Activated CD4-positive, alpha-beta T cell treated with anti-CD3 and anti-CD28 coated beads for 4 hours (primary cell): Measurements from ENCODE around the gene ID3.

Experiments used
- DNase-seq, 2 donors: peaks; one replicate each; pipeline ENCODE4 v3.0.0-alpha.2; 2020

Gene ID3

GRCh38 chr1:23559136-23559984 lies at the start of gene ID3:
Gene ID3 (minus strand): TSS chr1:23559501. CDS start chr1:23559426, 75 bp downstream.
- peak; percentile 86 to 88 for DNase-seq

DNA sequence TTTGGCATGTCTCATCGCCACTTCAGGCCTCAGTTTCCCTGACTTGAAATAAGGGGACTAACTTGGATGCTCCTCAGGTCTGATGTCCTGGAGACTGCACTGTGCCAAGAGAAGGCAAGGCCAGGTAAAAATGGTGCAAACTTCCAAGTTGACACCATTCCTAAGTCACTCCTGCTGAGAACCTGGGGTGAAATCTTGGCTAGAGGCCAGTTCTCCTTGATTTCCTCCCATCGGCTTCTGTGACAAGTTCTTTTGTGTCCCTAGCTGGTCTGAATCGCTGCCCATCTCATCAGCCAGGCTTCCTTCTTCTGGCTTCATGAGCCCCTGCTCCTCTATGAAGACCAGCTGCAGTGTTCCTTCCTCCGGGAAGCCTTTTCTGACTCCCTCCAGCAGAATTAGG lies 48.6 kb upstream of the ID3 start:
- DNase-seq = no peak

GRCh38 chr1:23601968-23602876 lies 42.9 kb upstream of the ID3 start:
- no peak for DNase-seq

DNA sequence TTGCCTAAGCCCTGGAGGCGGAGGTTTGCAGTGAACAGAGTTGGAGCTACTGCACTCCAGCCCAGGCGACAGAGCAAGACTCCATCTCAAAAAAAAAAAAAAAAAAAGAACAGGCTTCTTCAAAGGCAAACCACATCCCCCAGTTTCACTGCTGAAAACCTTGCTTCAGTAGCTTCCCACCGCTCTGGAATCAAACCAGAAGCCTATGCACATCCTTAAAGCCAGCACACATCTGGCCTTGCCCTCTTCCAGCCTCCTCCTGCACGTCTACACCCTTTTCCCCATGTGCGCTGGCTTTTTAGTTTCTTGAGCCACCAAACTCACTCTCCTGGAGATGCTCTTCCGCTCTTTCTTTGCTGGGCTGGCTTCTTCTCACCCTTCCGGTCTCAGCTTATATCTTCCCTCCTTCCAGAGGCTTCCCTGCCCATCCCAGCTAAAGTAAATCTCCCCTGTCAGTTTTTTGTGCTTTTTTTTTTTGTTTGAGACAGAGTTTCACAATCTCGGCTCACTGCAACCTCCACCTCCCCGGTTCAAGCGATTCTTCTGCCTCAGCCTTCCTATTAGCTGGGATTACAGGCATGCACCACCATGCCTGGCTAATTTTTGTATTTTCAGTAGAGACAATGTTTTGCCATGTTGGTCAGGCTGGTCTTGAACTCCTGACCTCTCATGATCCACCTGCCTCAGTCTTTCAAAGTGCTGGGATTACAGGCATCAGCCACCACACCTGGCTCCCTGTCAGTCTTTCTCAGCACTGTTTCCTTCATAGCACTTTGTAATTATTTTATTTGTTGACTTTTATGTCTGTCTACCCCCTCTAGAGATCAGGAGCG lies 42.0 kb upstream of the ID3 start:
- no peak for DNase-seq

GRCh38 chr1:23600283-23600682 lies 41.0 kb upstream of the ID3 start:
- DNase-seq = no peak

DNA sequence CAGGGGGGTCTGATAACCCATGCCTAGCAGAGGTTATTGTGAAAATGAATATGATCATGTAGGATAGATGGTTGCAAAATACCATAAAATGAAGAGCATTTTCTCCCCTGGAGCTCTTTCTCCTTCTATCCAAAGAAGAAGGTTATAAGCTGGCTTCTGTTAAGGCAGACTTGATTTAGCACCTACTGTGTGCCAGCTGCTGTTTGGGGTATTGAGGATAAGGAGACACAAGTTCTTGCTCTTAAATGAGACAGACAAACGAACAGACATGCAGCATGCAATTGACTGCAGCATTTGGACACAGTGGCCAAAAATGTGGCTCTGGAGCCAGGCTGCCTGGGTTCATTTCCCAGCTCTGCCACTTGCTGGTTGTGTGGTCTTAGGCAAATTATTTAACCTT lies 39.8 kb upstream of the ID3 start:
- no peak for DNase-seq

DNA sequence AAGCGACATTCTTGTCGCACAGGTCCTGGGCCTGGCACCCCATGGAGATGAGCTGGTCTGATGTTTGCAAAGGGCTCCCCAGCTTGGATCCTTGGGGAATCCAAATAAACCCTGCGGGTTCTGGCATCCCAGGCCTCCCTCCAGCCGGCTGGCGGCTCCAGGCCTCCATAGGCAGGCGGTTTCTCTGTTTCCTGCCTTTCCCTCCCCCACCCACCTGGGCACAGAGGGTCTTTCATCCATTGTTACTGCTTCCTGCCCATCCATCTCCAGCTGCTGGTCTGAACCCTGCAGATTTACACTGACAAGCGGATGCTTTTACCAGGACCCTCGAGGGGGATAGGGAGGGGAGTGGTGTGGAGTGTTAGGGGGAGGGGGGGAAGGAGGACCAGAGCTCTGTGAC lies 39.1 kb upstream of the ID3 start:
- DNase-seq = no peak

DNA sequence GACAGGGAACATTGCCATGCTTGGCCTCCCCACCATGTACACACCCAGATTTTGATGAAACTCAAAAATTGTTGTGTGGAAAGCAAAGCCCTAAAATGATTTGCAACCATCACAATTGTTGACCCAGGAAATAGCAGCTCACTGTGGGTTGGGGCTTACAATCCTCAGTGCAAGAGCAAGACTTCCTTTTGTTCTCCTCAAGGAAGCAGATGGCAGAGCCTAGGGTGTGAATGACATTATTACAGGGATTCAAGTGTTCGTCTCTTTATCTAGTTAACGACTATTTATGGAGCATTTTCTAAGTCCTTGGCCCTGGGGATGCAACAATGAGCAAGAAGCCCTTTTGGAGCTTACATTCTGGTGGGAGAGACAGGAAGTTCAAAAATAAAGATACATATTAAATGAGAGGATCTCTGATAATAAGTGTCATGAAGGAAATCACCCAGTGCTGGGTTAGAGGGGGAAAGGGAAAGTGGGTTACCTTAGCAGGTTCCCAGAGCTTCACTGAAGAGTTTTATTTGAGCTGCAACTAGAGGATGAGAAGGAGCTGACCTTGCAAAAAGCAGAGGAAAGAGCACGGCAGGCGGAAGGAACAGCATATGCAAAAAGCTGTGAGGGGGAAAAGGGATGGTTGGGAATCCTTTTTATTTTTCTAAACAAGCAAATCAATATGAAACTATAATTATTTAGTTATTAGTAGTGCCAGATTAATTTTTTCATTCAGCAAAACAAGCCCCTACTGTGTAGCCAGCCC lies 38.5 kb upstream of the ID3 start:
- no peak for DNase-seq

GRCh38 chr1:23596382-23597358 lies 37.4 kb upstream of the ID3 start:
- no peak for DNase-seq

- DNase-seq = no peak
Observed at GRCh38 chr1:23594927-23595353, 35.6 kb upstream of the ID3 start.

GRCh38 chr1:23594149-23594907 lies 35.0 kb upstream of the ID3 start:
- no peak for DNase-seq

DNA sequence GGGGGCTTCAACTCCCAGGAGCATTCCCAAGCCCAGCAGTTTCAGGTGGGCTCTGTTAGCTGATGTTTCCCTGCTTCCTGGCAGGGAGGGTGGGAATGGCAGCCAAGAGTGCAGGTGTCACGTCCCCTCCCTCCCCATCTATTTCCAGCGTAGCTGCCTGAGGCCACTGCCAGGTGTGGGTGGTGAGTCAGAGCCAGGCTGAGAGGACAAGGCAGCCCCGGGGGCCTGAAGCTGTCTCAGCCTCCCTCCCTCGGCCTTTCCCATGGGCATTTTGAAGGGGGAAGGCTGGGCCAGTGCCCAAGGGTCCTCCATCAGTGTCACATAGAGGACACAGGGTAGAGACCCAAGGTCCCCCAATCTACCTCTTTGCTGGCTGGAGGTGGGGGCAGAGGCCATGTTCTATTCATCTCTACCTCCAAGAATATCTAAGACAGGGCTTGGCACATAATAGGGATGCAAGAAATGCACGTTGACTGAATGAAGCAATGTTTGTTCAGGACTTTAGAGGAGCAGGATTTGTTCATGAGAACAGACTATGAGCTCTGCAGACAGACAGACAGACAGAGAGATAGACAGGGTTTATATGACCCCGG lies 34.4 kb upstream of the ID3 start:
- DNase-seq = no peak

DNA sequence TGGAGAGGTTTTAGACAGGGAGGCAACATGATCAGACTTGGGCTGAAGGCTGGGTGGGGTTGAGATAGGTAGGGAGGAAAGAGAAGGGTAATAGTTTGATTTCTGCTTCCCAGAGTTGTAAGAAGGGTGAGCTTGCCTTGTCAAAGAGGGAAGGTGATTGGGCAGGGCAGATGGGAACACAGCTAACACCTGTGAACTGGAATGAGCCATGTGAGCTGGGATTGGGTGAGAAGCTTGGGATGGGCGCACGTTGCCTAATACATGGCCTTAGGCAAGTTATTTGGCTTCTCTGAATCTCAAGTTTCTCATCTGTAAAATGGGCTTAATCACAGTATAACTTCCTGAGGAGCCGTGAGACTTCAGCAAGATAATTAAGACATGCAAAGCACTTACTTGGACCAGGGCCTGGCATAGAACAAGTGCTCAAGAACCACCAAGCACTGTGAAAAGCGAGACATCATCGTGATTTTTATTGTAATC lies 33.8 kb upstream of the ID3 start:
- no peak for DNase-seq

GRCh38 chr1:23592209-23592892 lies 33.0 kb upstream of the ID3 start:
- DNase-seq = no peak

DNA sequence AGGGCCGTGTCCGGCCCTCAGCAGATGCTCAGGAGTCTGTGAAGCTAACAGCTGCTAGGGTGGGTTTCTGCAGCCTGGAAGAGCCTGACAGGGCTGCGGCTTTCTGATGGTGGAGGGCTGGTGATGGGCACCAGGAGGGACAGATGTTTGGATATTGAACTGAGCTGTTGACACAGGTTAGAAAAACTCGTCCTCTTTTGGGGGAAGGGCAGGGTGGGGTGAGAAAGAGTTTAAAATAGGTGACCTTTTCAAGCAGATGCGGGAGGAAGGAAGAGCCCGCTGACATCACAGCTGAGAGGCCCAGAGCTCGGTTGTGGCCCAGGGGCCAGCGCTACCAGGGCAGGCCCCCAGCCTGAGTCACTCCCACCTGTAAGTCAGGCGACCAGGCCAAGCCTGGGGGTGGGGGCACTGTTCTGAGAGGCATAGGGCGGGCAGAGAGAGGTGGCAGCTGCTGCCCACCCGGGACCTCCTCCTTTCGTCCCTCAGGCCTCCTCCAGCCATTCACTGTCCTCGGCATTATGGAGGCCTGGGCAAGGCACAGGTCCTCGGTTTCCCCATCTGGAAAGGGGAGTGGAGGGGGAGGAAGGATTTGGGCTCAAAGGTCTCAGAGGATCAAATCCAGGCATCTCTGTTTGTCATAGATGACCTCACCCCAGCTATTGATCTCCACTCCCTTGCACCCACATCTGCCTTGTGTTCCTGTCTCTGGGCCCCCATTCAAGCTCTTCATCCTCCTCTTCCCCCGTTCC lies 32.3 kb upstream of the ID3 start:
- DNase-seq = peak in 1 of 2 donors; percentile 33

DNA sequence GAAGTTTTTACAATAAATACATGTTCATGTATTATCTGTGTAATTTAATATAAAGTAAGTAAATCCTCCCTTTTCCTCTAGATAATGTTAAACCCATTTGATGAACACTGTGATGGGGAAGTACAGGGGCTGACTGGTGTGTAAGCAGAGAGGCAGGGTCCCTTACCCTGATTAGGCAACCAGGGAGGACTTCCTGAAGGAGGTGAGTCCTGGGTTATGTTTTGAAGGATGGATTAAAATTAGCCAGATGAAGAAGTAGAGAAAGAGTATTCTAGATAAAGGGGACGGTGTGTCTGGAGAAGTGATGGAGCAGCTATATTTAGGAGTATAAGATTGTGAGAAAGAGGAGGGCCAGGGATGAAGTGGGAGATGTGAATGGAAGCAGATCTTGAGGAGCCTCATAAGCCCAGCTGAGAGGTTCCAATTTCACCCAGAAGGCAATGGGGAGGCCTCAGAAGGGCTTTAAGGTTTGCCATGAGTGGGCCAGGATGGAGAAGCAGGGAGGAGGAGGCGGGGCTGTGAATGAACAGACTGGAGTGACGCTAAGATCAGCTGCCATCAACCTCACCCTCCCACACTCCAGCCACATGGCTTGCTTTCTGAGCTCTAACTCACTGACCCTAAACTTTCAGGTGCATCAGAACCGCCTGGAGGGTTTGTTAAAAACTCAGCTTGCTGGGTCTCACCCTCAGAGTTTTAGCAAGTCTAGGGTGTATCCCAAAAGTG lies 30.9 kb upstream of the ID3 start:
- no peak for DNase-seq

DNA sequence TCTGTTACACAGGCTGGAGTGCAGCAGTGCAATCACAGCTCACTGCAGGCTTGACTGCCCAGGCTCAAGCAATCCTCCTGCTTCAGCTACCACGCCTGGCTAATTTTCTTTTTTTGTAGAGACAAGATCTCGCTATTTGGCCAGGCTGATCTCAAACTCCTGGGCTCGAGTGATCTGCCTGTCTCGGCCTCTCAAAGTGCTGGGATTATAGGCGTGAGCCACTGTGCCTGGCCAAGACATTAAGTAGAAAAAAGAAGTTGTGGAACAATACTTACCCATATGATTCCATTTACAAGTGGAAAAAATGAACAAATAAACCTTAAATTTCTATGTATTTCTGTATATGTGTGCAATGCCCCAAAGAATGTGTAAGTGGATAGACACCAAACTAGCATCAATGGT lies 30.3 kb upstream of the ID3 start:
- DNase-seq = no peak
